ENCODE data around the gene GSAP. TPM values are rescaled to one million over a fixed set of nuclear protein-coding genes. Genes with fewer than 3 reads are reported as not detected.

GSAP gene
- total and polyA plus RNA-seq, 2 donors (not counting 3 experiments of a cell fraction or from before 2014, with no cell fraction given), result 2.3 to 5.8 TPM

GRCh38 chr7:77282897-77283296, 133.3 kb downstream of the GSAP start:
- intact Hi-C loops (cut with micrococcal nuclease) (no loop called here), dilution Hi-C loops (cut with MboI; ENCODE audit: extremely low pct_ligation_motif_present, low sequenced_read_pairs) (no loop called here)
- Histone ChIP-seq H3K9me1 (replicated peaks; ENCODE audit: control insufficient read depth, extremely low read depth, insufficient read depth, low read length) (no peaks in the 10 kb centered on the region), H3K4me1 (ENCODE audit: control insufficient read depth, extremely low read depth, insufficient read depth, low read length) (peaks cover 6% of the 10 kb centered on the region), H3K4me2 (ENCODE audit: insufficient read depth, low read length) (no peak overlapping the region), H3K36me3 (ENCODE audit: control insufficient read depth in 2 of 2, extremely low read depth in 1 of 2, insufficient read depth in 2 of 2, low read length in 2 of 2) (no peaks in the 10 kb centered on the region), H2AFZ (ENCODE audit: low read depth, low read length) (no peak overlapping the region), H3K9me3 (replicated peaks; ENCODE audit: control insufficient read depth, insufficient read depth, low read length) (no peaks in the 10 kb centered on the region), H3K79me2 (ENCODE audit: control insufficient read depth, insufficient read depth, low read length) (no peaks in the 10 kb centered on the region), H3K27ac (ENCODE audit: insufficient read depth, low read depth, low read length) (no peak overlapping the region), H3K27me3 (ENCODE audit: control insufficient read depth in 2 of 2, insufficient read depth in 2 of 2, low read length in 2 of 2) (no peaks in the 10 kb centered on the region), H4K20me1 (replicated peaks; ENCODE audit: control insufficient read depth, extremely low read depth, insufficient read depth, low read length) (no peaks in the 10 kb centered on the region), H3K9ac (replicated peaks; ENCODE audit: extremely low read depth, insufficient read depth, low read length) (no peak overlapping the region), H3K4me3 (replicated peaks in 1 of 3; ENCODE audit: insufficient read depth in 1 of 3, low read depth in 1 of 3, low read length in 3 of 3) (no peak overlapping the region)
- ChIA-PET CTCF (interaction anchor here (0.9 kb wide), 1 partner anchor 36 kb away, joined by 3 read pairs; no protein-coding TSS in a partner anchor), POLR2A (no interaction called here)
- no peak for FAIRE-seq
- no peak for DNase-seq (ENCODE audit: low read depth, low spot score)
- TF ChIP-seq POLR2AphosphoS5 (IDR thresholded peaks at IDR 0.05; ENCODE audit: insufficient read depth, low read depth, low read length) (no peak), FOS (IDR thresholded peaks at IDR 0.05; ENCODE audit: borderline replicate concordance, insufficient read depth, low read length) (no peak), JUN (IDR thresholded peaks at IDR 0.05; ENCODE audit: borderline replicate concordance, insufficient read depth, insufficient read length, low read depth) (no peak), EZH2 (IDR thresholded peaks at IDR 0.05; ENCODE audit: borderline replicate concordance, low read depth, low read length, severe bottlenecking) (no peak), MAX (IDR thresholded peaks at IDR 0.05; ENCODE audit: insufficient read depth, insufficient read length) (no peak), POLR2A (IDR thresholded peaks at IDR 0.05; ENCODE audit: low read depth, low read length) (no peak), CTCF (IDR thresholded peaks at IDR 0.05; ENCODE audit: extremely low read depth in 1 of 2, insufficient read depth in 1 of 2, low read depth in 1 of 2, low read length in 2 of 2) (no peak), MYC (IDR thresholded peaks at IDR 0.05; ENCODE audit: low read depth, low read length) (no peak), GATA2 (IDR thresholded peaks at IDR 0.05; ENCODE audit: insufficient read depth, insufficient read length, low read depth, low read length) (no peak)
- BruUV-seq (replicated peaks), result no TSS peak

Measured in endothelial cell of umbilical vein (primary cell).